MM.1S (cell line): ENCODE results near the gene CUL7.

Source experiments
- DNase-seq: peaks from one replicate; pipeline ENCODE4 v3.0.0-alpha.2; 2015
- H2AFZ ChIP-seq: fragments of 300-600 bp; sonication (generic); 2 replicates; pipeline ENCODE4 v1.6.0; 2016; ENCODE audit warnings: antibody characterized with exemption, low read length
- H3F3A ChIP-seq: fragments of 300-600 bp; sonication (generic); 2 replicates; pipeline ENCODE4 v1.6.1; 2016; ENCODE audit warnings: mild to moderate bottlenecking, antibody characterized with exemption, low read length, moderate library complexity, mixed read lengths; ENCODE audit not compliant: insufficient read depth
- H3K27ac ChIP-seq: fragments of 300-600 bp; sonication (generic); 2 replicates; pipeline ENCODE4 v1.5.1; 2016; ENCODE audit warnings: mild to moderate bottlenecking, low read length
- H3K27me3 ChIP-seq: fragments of 300-600 bp; sonication (generic); replicated peaks from 2 replicates; pipeline ENCODE4 v1.6.0; 2016; ENCODE audit warnings: low read length; ENCODE audit not compliant: insufficient read depth
- H3K36me3 ChIP-seq: fragments of 300-600 bp; sonication (generic); replicated peaks from 2 replicates; pipeline ENCODE4 v1.6.1; 2016; ENCODE audit warnings: mild to moderate bottlenecking, low read length, mixed read lengths; ENCODE audit not compliant: insufficient read depth
- H3K4me1 ChIP-seq: fragments of 300-600 bp; sonication (generic); 2 replicates; pipeline ENCODE4 v1.6.1; 2016; ENCODE audit warnings: low read length, mixed read lengths
- H3K4me2 ChIP-seq: fragments of 300-600 bp; sonication (generic); 2 replicates; pipeline ENCODE4 v1.6.0; 2016; ENCODE audit warnings: low read depth, low read length
- H3K4me3 ChIP-seq: fragments of 300-600 bp; sonication (generic); 2 replicates; pipeline ENCODE4 v1.5.1; 2016; ENCODE audit warnings: low read length, mixed read lengths
- H3K79me2 ChIP-seq: fragments of 300-600 bp; sonication (generic); 2 replicates; pipeline ENCODE4 v1.6.1; 2016; ENCODE audit warnings: mixed run types, low read length, mixed read lengths
- H3K9ac ChIP-seq: fragments of 300-600 bp; sonication (generic); 2 replicates; pipeline ENCODE4 v1.6.1; 2016; ENCODE audit warnings: low read length, mixed read lengths
- H3K9me2 ChIP-seq: fragments of 300-600 bp; sonication (generic); replicated peaks from 2 replicates; pipeline ENCODE4 v1.6.1; 2016; ENCODE audit warnings: mild to moderate bottlenecking, low read length, mixed read lengths; ENCODE audit not compliant: insufficient read depth
- H3K9me3 ChIP-seq: fragments of 300-600 bp; sonication (generic); replicated peaks from 2 replicates; pipeline ENCODE4 v1.6.1; 2016; ENCODE audit warnings: mild to moderate bottlenecking, low read length, mixed read lengths; ENCODE audit not compliant: insufficient read depth
- H4K20me1 ChIP-seq: fragments of 300-600 bp; sonication (generic); 2 replicates; pipeline ENCODE4 v1.6.1; 2016; ENCODE audit warnings: mild to moderate bottlenecking, low read length, moderate library complexity, mixed read lengths; ENCODE audit not compliant: insufficient read depth
- EZH2 ChIP-seq: fragments of 300-600 bp; sonication (generic); optimal IDR thresholded peaks from 2 replicates; pipeline ENCODE3; 2017; ENCODE audit warnings: low read depth, mild to moderate bottlenecking, antibody characterized with exemption, low read length, mixed read lengths
- EZH2phosphoT487 ChIP-seq: fragments of 300-600 bp; sonication (generic); IDR thresholded peaks from 2 replicates; pipeline ENCODE4 v1.6.1; 2018; ENCODE audit warnings: antibody characterized with exemption, low read length
- TF ChIP-seq, protein P1 (sequence below): fragments of 300-600 bp; sonication (generic); IDR thresholded peaks from 2 replicates; pipeline ENCODE4 v1.5.1; 2016; ENCODE audit warnings: antibody characterized with exemption, low read length, mixed read lengths

CUL7 gene

DNA sequence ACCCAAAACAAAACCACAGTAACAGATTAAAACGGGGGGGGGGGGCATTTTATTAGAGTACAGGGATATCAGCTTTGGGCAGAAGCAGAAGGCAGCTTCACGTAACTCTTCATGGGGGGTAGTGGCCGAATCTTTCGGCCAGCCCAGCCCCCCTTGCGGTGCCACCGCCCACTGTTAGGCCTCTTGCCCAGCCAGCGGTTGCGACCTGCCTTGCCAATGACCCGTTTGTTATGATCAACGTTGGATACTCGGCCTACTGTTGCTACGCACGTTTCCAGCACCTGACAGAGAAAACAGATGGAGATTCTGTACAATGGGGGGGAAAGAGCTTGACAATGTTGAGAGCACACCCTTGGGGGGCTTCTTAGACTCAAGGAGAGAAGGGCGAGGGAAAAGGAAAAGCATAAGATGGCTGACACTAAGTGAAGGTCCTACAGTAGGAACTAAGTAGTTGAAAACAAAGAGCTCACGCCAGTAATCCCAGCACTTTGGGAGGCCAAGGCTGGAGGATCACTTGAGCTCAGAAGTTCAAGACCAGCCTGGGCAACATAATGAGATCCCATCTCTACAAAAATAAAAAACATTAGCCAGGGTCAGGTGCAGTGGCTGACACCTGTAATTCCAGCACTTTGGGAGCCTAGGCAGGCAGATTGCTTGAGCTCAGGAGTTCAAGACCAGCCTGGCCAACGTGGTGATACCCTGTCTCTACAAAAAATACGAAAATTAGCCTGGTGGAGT lies 724 bp upstream of the CUL7 start:
- Histone ChIP-seq H3K79me2 (peaks cover 34% of the 10 kb centered on the region), H3K4me3 (peak overlapping the region; percentile 82), H3K4me1 (peaks cover 19% of the 10 kb centered on the region), H3K4me2 (peak overlapping the region; percentile 85; the same call in 1 of the 2 replicates), H3K9ac (peak overlapping the region; percentile 84; the same call in 1 of the 2 replicates), H3K36me3 (no peaks in the 10 kb centered on the region), H3K27ac (peak overlapping the region; percentile 45), H3F3A (peaks cover 4% of the 10 kb centered on the region; the same call in 1 of the 2 replicates), H2AFZ (peak overlapping the region; percentile 63), H3K9me3 (no peaks in the 10 kb centered on the region), H4K20me1 (no peaks in the 10 kb centered on the region), H3K9me2 (no peaks in the 10 kb centered on the region), H3K27me3 (no peaks in the 10 kb centered on the region)
- no peak for TF ChIP-seq EZH2
- TF ChIP-seq EZH2phosphoT487, result no peak
- TF ChIP-seq, protein P1, sequence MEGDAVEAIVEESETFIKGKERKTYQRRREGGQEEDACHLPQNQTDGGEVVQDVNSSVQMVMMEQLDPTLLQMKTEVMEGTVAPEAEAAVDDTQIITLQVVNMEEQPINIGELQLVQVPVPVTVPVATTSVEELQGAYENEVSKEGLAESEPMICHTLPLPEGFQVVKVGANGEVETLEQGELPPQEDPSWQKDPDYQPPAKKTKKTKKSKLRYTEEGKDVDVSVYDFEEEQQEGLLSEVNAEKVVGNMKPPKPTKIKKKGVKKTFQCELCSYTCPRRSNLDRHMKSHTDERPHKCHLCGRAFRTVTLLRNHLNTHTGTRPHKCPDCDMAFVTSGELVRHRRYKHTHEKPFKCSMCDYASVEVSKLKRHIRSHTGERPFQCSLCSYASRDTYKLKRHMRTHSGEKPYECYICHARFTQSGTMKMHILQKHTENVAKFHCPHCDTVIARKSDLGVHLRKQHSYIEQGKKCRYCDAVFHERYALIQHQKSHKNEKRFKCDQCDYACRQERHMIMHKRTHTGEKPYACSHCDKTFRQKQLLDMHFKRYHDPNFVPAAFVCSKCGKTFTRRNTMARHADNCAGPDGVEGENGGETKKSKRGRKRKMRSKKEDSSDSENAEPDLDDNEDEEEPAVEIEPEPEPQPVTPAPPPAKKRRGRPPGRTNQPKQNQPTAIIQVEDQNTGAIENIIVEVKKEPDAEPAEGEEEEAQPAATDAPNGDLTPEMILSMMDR, result no peak
- DNase-seq, result no peak

DNA sequence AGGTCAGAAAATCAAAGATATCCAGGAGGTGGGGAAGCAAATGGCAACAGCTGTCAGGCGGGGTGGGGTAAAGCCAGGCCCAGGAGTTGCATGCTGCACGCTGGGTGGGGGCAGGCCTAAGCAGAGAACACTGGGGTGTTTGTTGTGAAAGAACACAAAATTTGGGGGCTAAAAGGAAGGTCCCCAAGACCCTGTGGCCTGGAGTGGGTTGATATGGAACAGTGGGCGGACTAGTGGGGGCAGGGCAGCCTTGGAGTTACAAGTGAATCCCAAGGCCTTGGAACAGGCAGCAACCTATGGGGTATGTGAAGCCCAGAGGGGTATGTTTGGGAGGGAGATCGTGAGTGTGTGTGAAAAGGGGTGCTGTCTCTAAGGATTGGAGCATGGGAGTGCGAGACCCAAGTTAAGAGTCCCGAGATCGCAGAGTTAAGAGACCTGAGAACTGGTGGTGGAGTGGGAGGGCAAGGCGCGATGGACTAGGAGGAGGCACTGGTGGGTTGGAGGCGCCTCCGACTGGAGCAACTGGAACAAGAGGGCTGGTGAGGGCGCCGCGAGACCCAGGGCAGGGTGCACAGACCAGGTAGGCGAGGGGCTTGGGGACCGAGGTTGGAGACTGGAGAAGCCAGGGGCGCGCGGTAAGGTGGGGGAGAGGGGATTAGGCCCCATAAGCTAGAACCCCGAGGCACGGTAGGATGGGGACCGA lies 658 bp downstream of the CUL7 start:
- no peaks in the 10 kb centered on the region for H3K9me2 ChIP-seq
- H3K9ac ChIP-seq, result peak overlapping the region; percentile 84
- no peaks in the 10 kb centered on the region for H3K36me3 ChIP-seq
- peaks cover 12% of the 10 kb centered on the region for H3K4me1 ChIP-seq
- peak overlapping the region; percentile 63 for H2AFZ ChIP-seq
- no peaks in the 10 kb centered on the region for H4K20me1 ChIP-seq
- no peak for DNase-seq
- H3K4me2 ChIP-seq, result peak overlapping the region; percentile 85
- H3K4me3 ChIP-seq, result peak overlapping the region; percentile 82
- peak overlapping the region; percentile 45; the same call in 1 of the 2 replicates for H3K27ac ChIP-seq
- peaks cover 22% of the 10 kb centered on the region for H3K79me2 ChIP-seq
- TF ChIP-seq, protein P1, result no peak
- TF ChIP-seq EZH2phosphoT487 (no peak), EZH2 (no peak)
- no peaks in the 10 kb centered on the region for H3K9me3 ChIP-seq
- H3K27me3 ChIP-seq, result no peaks in the 10 kb centered on the region
- H3F3A ChIP-seq, result peaks cover 4% of the 10 kb centered on the region; the same call in 1 of the 2 replicates

DNA sequence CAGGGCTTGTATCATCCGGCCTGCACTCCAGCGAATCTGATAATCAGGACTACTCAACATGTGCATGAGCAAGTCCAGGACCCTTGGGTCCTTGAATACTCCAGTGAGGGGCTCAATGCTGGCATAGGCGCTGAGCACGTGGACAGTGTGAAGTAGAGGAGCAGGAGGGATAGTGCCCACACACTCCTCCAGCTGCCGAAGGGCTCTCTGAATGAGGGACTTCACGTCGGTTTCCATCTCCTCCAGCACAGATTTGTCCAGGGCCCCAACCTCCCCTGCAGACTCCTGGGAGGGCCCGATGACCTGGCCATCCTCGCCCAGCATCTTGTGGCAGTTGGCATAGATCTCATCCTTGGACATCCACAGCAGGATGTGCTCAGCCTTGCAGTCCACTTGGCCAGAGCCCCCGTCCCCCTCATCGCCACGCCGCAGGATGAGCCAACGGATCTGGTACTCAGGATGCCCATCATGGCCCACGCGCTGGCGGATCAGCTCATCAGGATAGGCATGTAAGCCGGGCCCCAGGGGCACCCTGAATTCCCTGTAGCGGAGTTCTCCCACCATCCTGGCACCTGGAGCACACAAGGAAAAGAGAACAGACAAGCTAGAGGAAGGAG lies 1.3 kb downstream of the CUL7 start:
- Histone ChIP-seq H3K4me2 (peak overlapping the region; percentile 85; the same call in 1 of the 2 replicates), H2AFZ (no peak overlapping the region), H3K9me2 (no peaks in the 10 kb centered on the region), H3K9ac (no peak overlapping the region), H3K36me3 (no peaks in the 10 kb centered on the region), H3K4me1 (0 out of 2 replicates have a peak, but pooled peaks cover 10% of the 10 kb centered on the region), H3K79me2 (peaks cover 16% of the 10 kb centered on the region), H3K9me3 (no peaks in the 10 kb centered on the region), H3K27me3 (no peaks in the 10 kb centered on the region), H3K27ac (no peak overlapping the region), H3K4me3 (no peak overlapping the region; the same call in 1 of the 2 replicates), H4K20me1 (no peaks in the 10 kb centered on the region), H3F3A (peaks cover 4% of the 10 kb centered on the region; the same call in 1 of the 2 replicates)
- TF ChIP-seq EZH2phosphoT487, result no peak
- no peak for TF ChIP-seq EZH2
- TF ChIP-seq, protein P1, result no peak
- no peak for DNase-seq
